Activated T-cell treated with anti-CD3 and anti-CD28 coated beads, Interleukin-2, amount 50 U/mL, for 72 hours (primary cell): ENCODE results near the gene CDH1. TPM values are rescaled to one million over a fixed set of nuclear protein-coding genes. Genes with fewer than 3 reads are reported as not detected.
A peak's percentile ranks its signal among the peaks of the same experiment; 100 is the strongest.

Source experiments
- ATAC-seq, 2 donors: fragments of 150-1000 bp; cut with Tn5 transposase; replicated peaks in 1 of 2; 2 replicates each; pipeline ENCODE4 v1.10.0; 2021; ENCODE audit warnings: moderate library complexity in 2 of 2, mild to moderate bottlenecking in 1 of 2
- DNase-seq, 2 donors: peaks; one replicate each; pipeline ENCODE4 v3.0.0; 2021 to 2022; ENCODE audit warnings: mixed read lengths in 1 of 2
- H3K27ac Mint-ChIP-seq: one replicate; pipeline ENCODE4 v1.8.0; 2022; ENCODE audit warnings: mild to moderate bottlenecking, moderate library complexity, mixed read lengths
- H3K27me3 Mint-ChIP-seq: one replicate; pipeline ENCODE4 v1.8.0; 2022; ENCODE audit warnings: low read depth, mixed read lengths
- H3K36me3 Mint-ChIP-seq, 2 donors: one replicate each; pipeline ENCODE4 v1.8.0; 2022; ENCODE audit warnings: mixed read lengths in 2 of 2, mild to moderate bottlenecking in 1 of 2; ENCODE audit not compliant: insufficient read depth in 2 of 2
- H3K4me1 Mint-ChIP-seq: one replicate; pipeline ENCODE4 v1.8.0; 2022; ENCODE audit warnings: low read depth, mixed read lengths
- H3K4me3 Mint-ChIP-seq, 2 donors: one replicate each; pipeline ENCODE4 v1.8.0; 2022; ENCODE audit warnings: mild to moderate bottlenecking in 2 of 2, mixed read lengths in 2 of 2, moderate library complexity in 2 of 2
- H3K9me3 Mint-ChIP-seq, 2 donors: one replicate each; pipeline ENCODE4 v1.8.0; 2022; ENCODE audit warnings: mixed read lengths in 2 of 2
- total RNA-seq, 2 donors: library from RNA; stranded (reverse); gene quantifications; one replicate each; pipeline ENCODE4 v1.2.3, GENCODE V29; 2022

CDH1 gene
- total RNA-seq, 2 donors from 2014 or later, result 5.2 to 8.6 TPM

- peak; percentile 81 to 82 for ATAC-seq
- Mint-ChIP-seq H3K36me3 (peaks cover 1 to 2% of the 10 kb centered on the region in 2 donors), H3K27me3 (peaks cover 7% of the 10 kb centered on the region), H3K4me3 (peak overlapping the region; percentile 67 to 76), H3K9me3 (no peaks in the 10 kb centered on the region), H3K27ac (peak overlapping the region; percentile 95), H3K4me1 (peaks cover 90% of the 10 kb centered on the region)
- DNase-seq, result peak; percentile 85 to 92
These were observed 19.3 kb downstream of the CDH1 start for GRCh38 chr16:68756239-68756915.

- H3K27me3 Mint-ChIP-seq, result peaks cover 7% of the 10 kb centered on the region
- peaks cover 92% of the 10 kb centered on the region for H3K4me1 Mint-ChIP-seq
- ATAC-seq (no peak), DNase-seq (no peak)
- peak overlapping the region; percentile 95 for H3K27ac Mint-ChIP-seq
- H3K9me3 Mint-ChIP-seq, result no peaks in the 10 kb centered on the region
- peaks cover 0 to 2% of the 10 kb centered on the region in 2 donors for H3K36me3 Mint-ChIP-seq
- H3K4me3 Mint-ChIP-seq, result peak overlapping the region; percentile 67 to 76
These were observed 20.5 kb downstream of the CDH1 start for GRCh38 chr16:68757625-68757935.

- Mint-ChIP-seq H3K36me3 (no peaks in the 10 kb centered on the region), H3K9me3 (no peaks in the 10 kb centered on the region), H3K27me3 (peaks cover 7% of the 10 kb centered on the region), H3K4me1 (peaks cover 94% of the 10 kb centered on the region), H3K27ac (no peak overlapping the region), H3K4me3 (peak overlapping the region in 1 of 2 donors; percentile 7)
- DNase-seq (no peak), ATAC-seq (no peak)
These were observed 22.0 kb downstream of the CDH1 start for GRCh38 chr16:68759062-68759461.

- peak overlapping the region; percentile 76 to 78 for H3K4me3 Mint-ChIP-seq
- ATAC-seq, result peak; percentile 42 to 55
- no peaks in the 10 kb centered on the region for H3K27me3 Mint-ChIP-seq
- peak; percentile 73 to 78 for DNase-seq
- H3K9me3 Mint-ChIP-seq, result no peaks in the 10 kb centered on the region
- peaks cover 94% of the 10 kb centered on the region for H3K4me1 Mint-ChIP-seq
- peak overlapping the region; percentile 84 for H3K27ac Mint-ChIP-seq
- no peaks in the 10 kb centered on the region for H3K36me3 Mint-ChIP-seq
These were observed 23.7 kb downstream of the CDH1 start for GRCh38 chr16:68760671-68761275.

GRCh38 chr16:68762996-68763756 is 26.1 kb downstream of the CDH1 start:
- ATAC-seq, result no peak
- Mint-ChIP-seq H3K27ac (peak overlapping the region; percentile 86), H3K9me3 (no peaks in the 10 kb centered on the region), H3K4me1 (peaks cover 84% of the 10 kb centered on the region), H3K4me3 (no peak overlapping the region), H3K36me3 (no peaks in the 10 kb centered on the region), H3K27me3 (no peaks in the 10 kb centered on the region)
- DNase-seq, result no peak

- Mint-ChIP-seq H3K27me3 (no peaks in the 10 kb centered on the region), H3K9me3 (no peaks in the 10 kb centered on the region), H3K4me1 (peaks cover 73% of the 10 kb centered on the region), H3K27ac (peak overlapping the region; percentile 16), H3K36me3 (no peaks in the 10 kb centered on the region), H3K4me3 (peak overlapping the region; percentile 52 to 67)
- ATAC-seq, result peak; percentile 57 to 58
- DNase-seq, result peak; percentile 52 to 60
These were observed 27.8 kb downstream of the CDH1 start for GRCh38 chr16:68764862-68765261.

- H3K36me3 Mint-ChIP-seq, result no peaks in the 10 kb centered on the region
- H3K4me1 Mint-ChIP-seq, result peaks cover 48% of the 10 kb centered on the region
- no peak overlapping the region for H3K4me3 Mint-ChIP-seq
- peaks cover 10% of the 10 kb centered on the region for H3K27me3 Mint-ChIP-seq
- DNase-seq (no peak), ATAC-seq (no peak)
- no peaks in the 10 kb centered on the region for H3K9me3 Mint-ChIP-seq
- H3K27ac Mint-ChIP-seq, result peak overlapping the region; percentile 57
These were observed 30.5 kb downstream of the CDH1 start for GRCh38 chr16:68767581-68767980.

GRCh38 chr16:68768175-68768574 is 31.1 kb downstream of the CDH1 start:
- Mint-ChIP-seq H3K4me1 (peaks cover 43% of the 10 kb centered on the region), H3K9me3 (no peaks in the 10 kb centered on the region), H3K36me3 (no peaks in the 10 kb centered on the region), H3K27ac (no peak overlapping the region), H3K27me3 (peaks cover 10% of the 10 kb centered on the region), H3K4me3 (no peak overlapping the region)
- DNase-seq, result no peak
- ATAC-seq, result no peak

- Mint-ChIP-seq H3K36me3 (no peaks in the 10 kb centered on the region), H3K27me3 (peaks cover 14% of the 10 kb centered on the region), H3K4me1 (peaks cover 37% of the 10 kb centered on the region), H3K4me3 (no peak overlapping the region), H3K9me3 (no peaks in the 10 kb centered on the region), H3K27ac (no peak overlapping the region)
- no peak for DNase-seq
- no peak for ATAC-seq
These were observed 31.7 kb downstream of the CDH1 start for GRCh38 chr16:68768771-68769170.

- DNase-seq (no peak), ATAC-seq (no peak)
- Mint-ChIP-seq H3K4me3 (no peak overlapping the region), H3K9me3 (no peaks in the 10 kb centered on the region), H3K27me3 (peaks cover 24% of the 10 kb centered on the region), H3K4me1 (peaks cover 26% of the 10 kb centered on the region), H3K36me3 (no peaks in the 10 kb centered on the region), H3K27ac (no peak overlapping the region)
These were observed 33.6 kb downstream of the CDH1 start for GRCh38 chr16:68770671-68771070.

GRCh38 chr16:68772030-68772681 is 35.1 kb downstream of the CDH1 start:
- Mint-ChIP-seq H3K27ac (no peak overlapping the region), H3K4me1 (peaks cover 35% of the 10 kb centered on the region), H3K36me3 (no peaks in the 10 kb centered on the region), H3K9me3 (no peaks in the 10 kb centered on the region), H3K4me3 (no peak overlapping the region), H3K27me3 (peaks cover 27% of the 10 kb centered on the region)
- DNase-seq (no peak), ATAC-seq (no peak)

- H3K4me1 Mint-ChIP-seq, result peaks cover 29% of the 10 kb centered on the region
- DNase-seq (no peak), ATAC-seq (no peak)
- no peaks in the 10 kb centered on the region for H3K36me3 Mint-ChIP-seq
- H3K4me3 Mint-ChIP-seq, result no peak overlapping the region
- no peaks in the 10 kb centered on the region for H3K9me3 Mint-ChIP-seq
- no peak overlapping the region for H3K27ac Mint-ChIP-seq
- H3K27me3 Mint-ChIP-seq, result peaks cover 27% of the 10 kb centered on the region
These were observed 35.8 kb downstream of the CDH1 start for GRCh38 chr16:68772871-68773270.
